H1 (cell line): ENCODE data around the gene ADIRF. TPM values are rescaled to one million over a fixed set of nuclear protein-coding genes. Genes with fewer than 3 reads are reported as not detected.

ENCODE experiments used
- CTCF ChIA-PET: fragments of 300-600 bp; sonication (Branson Sonifier 250); formaldehyde crosslinking; loops from one replicate; lab custom pipeline; 2021; ENCODE audit not compliant: partially characterized antibody; lab: Charles Lee
- POLR2A ChIA-PET: fragments of 300-600 bp; sonication (Branson Sonifier 250); formaldehyde crosslinking; loops from one replicate; lab custom pipeline; 2021; ENCODE audit warnings: inconsistent platforms; ENCODE audit not compliant: partially characterized antibody; lab: Charles Lee
- DNase-seq, 2 experiments: peaks; one replicate each; pipeline versions ENCODE4 v3.0.0 to v3.0.0-alpha.2; 2010 to 2022; ENCODE audit warnings: low spot score in 2 of 2, low read depth in 1 of 2, mixed read lengths in 1 of 2
- FAIRE-seq: peaks from 2 replicates; lab custom pipeline; 2011; peaks lifted over from hg19 to GRCh38; lab: Jason Lieb, UNC
- H2AFZ ChIP-seq: 2 replicates; pipeline ENCODE4 v1.8.1; 2012; ENCODE audit warnings: low read length, inconsistent platforms
- H2AK5ac ChIP-seq: 2 replicates; pipeline ENCODE4 v1.6.1; 2013; ENCODE audit warnings: low read depth, low read length
- H2BK120ac ChIP-seq: replicated peaks from 2 replicates; pipeline ENCODE3; 2013; ENCODE audit warnings: low read depth, low read length, inconsistent platforms
- H2BK12ac ChIP-seq: 2 replicates; pipeline ENCODE4 v1.6.1; 2013; ENCODE audit warnings: low read depth, low read length
- H2BK15ac ChIP-seq: 2 replicates; pipeline ENCODE4 v1.6.1; 2013; ENCODE audit warnings: low read length
- H2BK20ac ChIP-seq: 2 replicates; pipeline ENCODE4 v1.6.1; 2013; ENCODE audit warnings: low read length
- H2BK5ac ChIP-seq: 2 replicates; pipeline ENCODE4 v1.6.1; 2013; ENCODE audit warnings: low read depth, low read length
- H3K14ac ChIP-seq: 2 replicates; pipeline ENCODE4 v1.6.1; 2013; ENCODE audit warnings: inconsistent platforms; ENCODE audit not compliant: insufficient read length
- H3K18ac ChIP-seq: 2 replicates; pipeline ENCODE4 v1.6.1; 2013; ENCODE audit warnings: low read length; ENCODE audit errors: extremely low read depth
- H3K23ac ChIP-seq: 2 replicates; pipeline ENCODE4 v1.6.1; 2013; ENCODE audit warnings: inconsistent platforms; ENCODE audit not compliant: insufficient read length
- H3K23me2 ChIP-seq: 2 replicates; pipeline ENCODE4 v1.6.1; 2013; ENCODE audit warnings: low read depth, low read length
- H3K27ac ChIP-seq: 2 replicates; pipeline ENCODE4 v1.6.1; 2011; ENCODE audit warnings: low read depth, low read length, inconsistent platforms
- H3K27me3 ChIP-seq, 4 experiments: replicated peaks in 1 of 4; 1 replicate in 1 of 4; 2 replicates in 3 of 4; pipeline versions ENCODE4 v1.6.1 to v1.8.1; 2011 to 2013; ENCODE audit warnings: low read length in 3 of 4, mild to moderate bottlenecking in 3 of 4, inconsistent platforms in 2 of 4, mixed read lengths in 2 of 4, moderate library complexity in 1 of 4; ENCODE audit not compliant: control insufficient read depth in 3 of 4, insufficient read depth in 3 of 4; ENCODE audit errors: extremely low read depth in 1 of 4
- H3K36me3 ChIP-seq, 4 experiments: 2 replicates each; pipeline versions ENCODE4 v1.6.1 to v1.8.1; 2011 to 2013; ENCODE audit warnings: mild to moderate bottlenecking in 4 of 4, low read length in 3 of 4, moderate library complexity in 2 of 4, control low read depth in 1 of 4, inconsistent platforms in 1 of 4; ENCODE audit not compliant: insufficient read depth in 4 of 4, control insufficient read depth in 2 of 4
- H3K4ac ChIP-seq: replicated peaks from 2 replicates; pipeline ENCODE3; 2013; ENCODE audit warnings: low read length, low read depth, mixed read lengths, inconsistent platforms; ENCODE audit not compliant: insufficient read length
- H3K4me1 ChIP-seq, 4 experiments: replicated peaks in 1 of 4; 1 replicate in 1 of 4; 2 replicates in 3 of 4; pipeline versions ENCODE4 v1.6.1 to v1.8.1; 2011 to 2013; ENCODE audit warnings: low read length in 3 of 4, inconsistent platforms in 2 of 4, mixed read lengths in 1 of 4; ENCODE audit not compliant: insufficient read depth in 4 of 4, control insufficient read depth in 3 of 4
- H3K4me2 ChIP-seq, 2 experiments: 2 replicates each; pipeline versions ENCODE4 v1.6.1 to v1.8.1; 2011 to 2013; ENCODE audit warnings: low read depth in 2 of 2, low read length in 2 of 2, control low read depth in 1 of 2, inconsistent platforms in 1 of 2, mild to moderate bottlenecking in 1 of 2; ENCODE audit not compliant: insufficient read depth in 1 of 2
- H3K4me3 ChIP-seq, 4 experiments: fragments of 200-600, 300-600 bp in 1 of 4; sonication (generic), shearing (Covaris generic), sonication (Bioruptor Twin) in 1 of 4; 2 replicates each; pipeline versions ENCODE4 v1.5.1 to v1.8.1; 2011 to 2016; ENCODE audit warnings: low read length in 4 of 4, low read depth in 3 of 4, control low read depth in 2 of 4, inconsistent platforms in 2 of 4, mild to moderate bottlenecking in 2 of 4, mixed read lengths in 1 of 4, moderate library complexity in 1 of 4; ENCODE audit not compliant: insufficient read depth in 2 of 4; ENCODE audit errors: extremely low read depth in 1 of 4
- H3K56ac ChIP-seq: replicated peaks from 2 replicates; pipeline ENCODE3; 2013; ENCODE audit warnings: low read depth, mild to moderate bottlenecking, mixed read lengths, low read length, inconsistent platforms; ENCODE audit not compliant: insufficient read length
- H3K79me1 ChIP-seq: 2 replicates; pipeline ENCODE4 v1.6.1; 2013; ENCODE audit warnings: low read depth, low read length, control low read depth
- H3K79me2 ChIP-seq, 2 experiments: 2 replicates each; pipeline versions ENCODE4 v1.6.1 to v1.8.1; 2012 to 2013; ENCODE audit warnings: low read length in 2 of 2, mild to moderate bottlenecking in 2 of 2, inconsistent platforms in 1 of 2; ENCODE audit not compliant: insufficient read depth in 2 of 2, control insufficient read depth in 1 of 2
- H3K9ac ChIP-seq, 4 experiments: replicated peaks in 1 of 4; 1 replicate in 1 of 4; 2 replicates in 3 of 4; pipeline versions ENCODE4 v1.6.1 to v1.8.1; 2011 to 2013; ENCODE audit warnings: low read depth in 3 of 4, low read length in 3 of 4, control low read depth in 2 of 4, mild to moderate bottlenecking in 2 of 4, moderate library complexity in 2 of 4, inconsistent platforms in 1 of 4; ENCODE audit errors: extremely low read depth in 1 of 4
- H3K9me3 ChIP-seq, 2 experiments: 2 replicates each; pipeline versions ENCODE4 v1.6.1 to v1.8.1; 2012 to 2013; ENCODE audit warnings: mild to moderate bottlenecking in 2 of 2, moderate library complexity in 2 of 2, control low read depth in 1 of 2, inconsistent platforms in 1 of 2, low read depth in 1 of 2, low read length in 1 of 2, mixed read lengths in 1 of 2; ENCODE audit not compliant: insufficient read depth in 2 of 2
- H4K20me1 ChIP-seq, 2 experiments: replicated peaks in 1 of 2; 2 replicates each; pipeline versions ENCODE3 to v1.8.1; 2011 to 2013; ENCODE audit warnings: inconsistent platforms in 2 of 2, low read length in 2 of 2, mild to moderate bottlenecking in 1 of 2; ENCODE audit not compliant: insufficient read depth in 2 of 2, control insufficient read depth in 1 of 2
- H4K5ac ChIP-seq: 2 replicates; pipeline ENCODE4 v1.6.1; 2013; ENCODE audit warnings: low read length, low read depth, mixed read lengths, inconsistent platforms; ENCODE audit not compliant: insufficient read length
- H4K8ac ChIP-seq: 2 replicates; pipeline ENCODE4 v1.8.0; 2013; ENCODE audit warnings: mild to moderate bottlenecking, moderate library complexity, low read length, inconsistent platforms; ENCODE audit not compliant: insufficient read depth; ENCODE audit errors: extremely low read depth
- H4K91ac ChIP-seq: replicated peaks from 2 replicates; pipeline ENCODE3; 2013; ENCODE audit warnings: low read length, mixed read lengths, inconsistent platforms; ENCODE audit not compliant: insufficient read length
- ASH2L ChIP-seq: fragments of 200-600, 300-600 bp; sonication (generic); IDR thresholded peaks from one replicate; pipeline ENCODE4 v1.7.1; 2017; ENCODE audit warnings: low read length
- EP300 ChIP-seq, 2 experiments: IDR thresholded peaks; 1 replicate in 1 of 2; 2 replicates in 1 of 2; pipeline ENCODE4 v1.6.1; 2011 to 2012; ENCODE audit warnings: low read depth in 2 of 2, low read length in 2 of 2, mild to moderate bottlenecking in 2 of 2, borderline replicate concordance in 1 of 2, inconsistent platforms in 1 of 2, moderate library complexity in 1 of 2
- KDM5A ChIP-seq: fragments of 200-600 bp; IDR thresholded peaks from 2 replicates; pipeline ENCODE4 v1.7.1; 2012; ENCODE audit warnings: mild to moderate bottlenecking, low read length, inconsistent platforms, mixed read lengths
- NRF1 ChIP-seq: IDR thresholded peaks from 2 replicates; pipeline ENCODE4 v1.6.1; 2011; ENCODE audit warnings: mild to moderate bottlenecking, low read depth, low read length, improper control_type of control experiment
- PHF8 ChIP-seq: fragments of 200-600 bp; sonication (generic); conservative IDR thresholded peaks from 2 replicates; pipeline ENCODE4 v1.7.1; 2012; ENCODE audit warnings: low read depth, mild to moderate bottlenecking, inconsistent platforms, low read length, moderate library complexity
- RBBP5 ChIP-seq: IDR thresholded peaks from 2 replicates; pipeline ENCODE4 v1.7.1; 2012; ENCODE audit warnings: low read depth, mild to moderate bottlenecking, inconsistent platforms, low read length, moderate library complexity, borderline replicate concordance
- RXRA ChIP-seq: IDR thresholded peaks from 2 replicates; pipeline ENCODE4 v1.6.1; 2011; ENCODE audit warnings: low read depth, mild to moderate bottlenecking, low read length, moderate library complexity; ENCODE audit not compliant: insufficient read depth
- SIN3A ChIP-seq, 2 experiments: IDR thresholded peaks in 1 of 2; conservative IDR thresholded peaks in 1 of 2; 2 replicates each; pipeline ENCODE4 v1.6.1; 2011 to 2012; ENCODE audit warnings: low read length in 2 of 2, improper control_type of control experiment in 1 of 2, low read depth in 1 of 2, mild to moderate bottlenecking in 1 of 2
- SP1 ChIP-seq: IDR thresholded peaks from 2 replicates; pipeline ENCODE4 v1.6.1; 2011; ENCODE audit warnings: low read depth, low read length
- TAF1 ChIP-seq: IDR thresholded peaks from 2 replicates; pipeline ENCODE4 v1.6.1; 2011; ENCODE audit warnings: mild to moderate bottlenecking, low read depth, low read length
- WGBS, 2 experiments: shearing (Covaris generic) in 1 of 2; methylation state at CpG; one replicate each; pipeline versions ENCODE4 v1.1.6 to v1.1.7; 2013 to 2015; ENCODE audit warnings: low lambda C conversion rate in 2 of 2, mixed read lengths in 2 of 2, inconsistent platforms in 1 of 2, low coverage in 1 of 2, missing lambda C conversion rate in 1 of 2; ENCODE audit not compliant: insufficient replicate concordance in 2 of 2, insufficient coverage in 1 of 2, insufficient read length in 1 of 2; ENCODE audit errors: extremely low coverage in 1 of 2, missing lambda C conversion rate in 1 of 2; 5-methylcytosine and 5-hydroxymethylcytosine counted together
- polyA plus RNA-seq, 7 experiments: library from polyadenylated mRNA; depleted of rRNA in 3 of 7; stranded (reverse) in 5 of 7; unstranded in 2 of 7; fragments of >200 nt in 5 of 7; fragments of 200-250 nt in 2 of 7; gene quantifications; 1 replicate in 5 of 7; 2 replicates in 1 of 7; 4 replicates in 1 of 7; pipeline versions ENCODE4 v1.2.1 to v1.2.3, GENCODE V29; 2011 to 2013; ENCODE audit warnings: missing spikeins in 2 of 7, mixed read lengths in 2 of 7
- total RNA-seq: library from RNA; stranded (reverse); fragmentation: NEBNext Ultra II Directional; extraction: Animal tissue kit (Norgen Biotek cat#: 25700); gene quantifications from 2 replicates; pipeline ENCODE4 v1.2.1, GENCODE V29; 2021

ADIRF gene
- total and polyA plus RNA-seq, 2 of the 8 experiments (the other 6 are each of a cell fraction or from before 2014, with no cell fraction given), result not detected

DNA sequence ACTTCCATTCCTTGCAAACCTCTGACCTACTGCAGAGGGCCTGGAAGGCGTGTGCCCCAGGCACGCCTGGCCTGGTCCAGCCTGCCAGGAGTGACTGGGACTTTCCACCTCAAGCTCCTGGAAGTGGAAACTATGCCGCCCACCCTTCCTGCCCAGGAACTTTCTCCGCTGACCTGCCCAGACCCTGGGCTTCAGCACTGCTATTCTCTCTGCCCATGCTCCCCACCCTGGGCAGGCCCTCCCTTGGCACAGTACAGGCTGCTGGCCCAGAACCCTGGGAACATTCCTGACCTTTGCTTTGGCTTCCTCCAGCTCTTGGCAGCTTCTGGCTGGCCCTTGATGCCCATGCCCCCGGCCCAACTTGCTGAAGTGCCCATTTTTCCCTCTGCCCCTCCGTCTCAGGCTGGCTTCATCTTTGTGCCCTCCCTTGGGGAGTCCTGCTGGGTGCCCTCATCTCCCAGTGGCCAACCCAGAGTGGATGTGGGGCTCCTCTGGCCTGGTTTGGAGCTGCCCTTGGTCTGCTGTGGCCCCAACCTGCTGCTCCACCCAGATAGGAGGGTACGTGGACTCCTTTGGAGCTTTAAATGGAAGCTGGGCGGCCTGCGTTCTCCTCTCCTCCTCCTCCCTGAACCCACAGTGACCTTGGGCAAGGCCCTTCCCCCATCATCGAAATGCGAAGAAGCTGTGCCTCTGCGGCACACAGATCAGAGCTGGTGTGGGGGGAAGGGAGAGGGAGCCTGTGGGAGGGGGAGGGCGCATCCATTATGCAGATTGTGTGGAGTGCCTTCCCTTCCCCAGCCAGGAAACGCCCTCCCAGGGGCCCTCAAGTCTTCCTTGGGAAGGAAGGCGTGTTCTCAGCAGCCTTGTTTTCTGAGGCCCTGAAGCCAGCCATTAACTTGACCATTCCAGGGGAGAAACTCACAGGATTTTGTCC, 14.3 kb upstream of the ADIRF start:
- H3K56ac ChIP-seq, result peak overlapping the region; percentile 37
- H2BK12ac ChIP-seq, result peak overlapping the region; percentile 99
- peak overlapping the region; percentile 95 for H2BK15ac ChIP-seq
- H4K5ac ChIP-seq, result peak overlapping the region; percentile 48
- peak overlapping the region; percentile 99 for H2BK5ac ChIP-seq
- H3K9me3 ChIP-seq, result peaks cover 3 to 9% of the 10 kb centered on the region in 2 experiments
- peak overlapping the region; percentile 80 for H3K27ac ChIP-seq
- peaks cover 14 to 45% (median 36%) of the 10 kb centered on the region in 4 experiments for H3K4me1 ChIP-seq
- peak overlapping the region; percentile 92 for H3K18ac ChIP-seq
- ChIA-PET CTCF (interaction anchor here (0.6 to 26.4 kb wide), 5 partner anchors 6 to 260 kb away, joined by 3 to 975 read pairs (median 5); partner anchors contain the start of genes ADIRF, MMRN2 and SNCG), POLR2A (interaction anchor here (0.9 to 4.4 kb wide), 9 partner anchors 8 to 90 kb away, joined by 3 to 38 read pairs (median 4); no protein-coding TSS in a partner anchor)
- no peak overlapping the region for H3K23ac ChIP-seq
- H2BK120ac ChIP-seq, result peak overlapping the region; percentile 93
- H2AFZ ChIP-seq, result no peak overlapping the region
- DNase-seq (peak; percentile 80 to 88), FAIRE-seq (peak; percentile 81)
- no peak overlapping the region; the same call in 1 of the 2 replicates for H4K8ac ChIP-seq
- H3K23me2 ChIP-seq, result no peaks in the 10 kb centered on the region
- H2BK20ac ChIP-seq, result peak overlapping the region; percentile 99
- 39% methylated on average over 14 of the region's 15 CpGs; no CpG with 5 or more reads in 1 of the 2 experiments for WGBS, 2 experiments
- H3K36me3 ChIP-seq, result no peaks in the 10 kb centered on the region
- H2AK5ac ChIP-seq, result peak overlapping the region; percentile 88; the same call in 1 of the 2 replicates
- H3K9ac ChIP-seq, result peak overlapping the region in 2 of 4 experiments; percentile 25 to 27; a peak in 3 of 7 replicates
- no peaks in the 10 kb centered on the region for H3K79me2 ChIP-seq
- H4K20me1 ChIP-seq, result no peaks in the 10 kb centered on the region
- H3K4me3 ChIP-seq, result peak overlapping the region in 3 of 4 experiments; percentile 13 to 44 (median 26); a peak in 4 of 8 replicates
- peak overlapping the region; percentile 50 to 60; a peak in 3 of 4 replicates for H3K4me2 ChIP-seq
- H3K14ac ChIP-seq, result no peak overlapping the region
- H3K4ac ChIP-seq, result peak overlapping the region; percentile 44
- no peaks in the 10 kb centered on the region for H3K27me3 ChIP-seq
- peak overlapping the region; percentile 85 for H4K91ac ChIP-seq
- no peaks in the 10 kb centered on the region for H3K79me1 ChIP-seq
- TF ChIP-seq KDM5A (no peak), TAF1 (no peak; the same call in 1 of the 2 replicates), RXRA (peak; percentile 99), PHF8 (no peak), SP1 (peak; percentile 95), SIN3A (conservative IDR thresholded peaks at IDR 0.05 in 1 of 2, IDR thresholded peaks at IDR 0.05 in 1 of 2; ENCODE audit: low read depth in 1 of 2, low read length in 2 of 2) (0 out of 4 replicates have a peak, but pooled peaks of 1 of the 2 experiments have one; percentile 43), NRF1 (no peak), ASH2L (peak; percentile 97), EP300 (IDR thresholded peaks at IDR 0.05; ENCODE audit: borderline replicate concordance in 1 of 2, low read depth in 2 of 2, low read length in 2 of 2) (peak; percentile 62 to 89), RBBP5 (peak; percentile 93)
